ENCODE data around the gene PCDHB15.
"Not testable (repeated sequence)": the region's sequence is repeated elsewhere in the genome, so short reads cannot be mapped to it uniquely, and the experiment has no call there.

PCDHB15 gene

GRCh38 chr5:141245250-141245717 lies at the start of gene PCDHB15:
PCDHB15 (plus strand) TSS chr5:141245395; CDS start chr5:141245579, 184 bp downstream.
- DNase-seq (ENCODE audit: low spot score) = no peak

DNA sequence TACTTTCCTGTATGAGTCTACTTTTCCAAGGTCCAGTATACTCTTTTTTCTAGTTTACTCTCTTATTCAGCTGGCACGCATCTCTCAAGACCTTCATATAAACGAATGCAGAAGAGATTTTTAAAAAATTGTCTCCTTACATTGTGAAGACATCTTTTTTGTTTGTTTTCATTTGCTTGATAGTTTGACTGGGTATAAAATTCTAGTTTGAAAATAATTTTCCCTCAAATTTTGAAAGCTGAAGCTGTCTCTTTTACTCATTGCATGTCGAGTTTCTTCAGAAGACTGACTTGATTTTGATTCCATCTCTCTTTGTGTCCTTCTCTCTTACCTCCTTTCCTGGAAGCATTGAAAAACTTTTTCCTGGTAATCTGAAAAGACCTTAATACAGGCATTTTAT lies 48.8 kb upstream of the PCDHB15 start:
- no peak for DNase-seq (ENCODE audit: low spot score)

GRCh38 chr5:141199359-141200235 lies 45.6 kb upstream of the PCDHB15 start, which contains the start of gene PCDHB11:
PCDHB11 (plus strand) TSS chr5:141199627; CDS start chr5:141199775, 148 bp downstream.
- no peak for DNase-seq (ENCODE audit: low spot score)

DNA sequence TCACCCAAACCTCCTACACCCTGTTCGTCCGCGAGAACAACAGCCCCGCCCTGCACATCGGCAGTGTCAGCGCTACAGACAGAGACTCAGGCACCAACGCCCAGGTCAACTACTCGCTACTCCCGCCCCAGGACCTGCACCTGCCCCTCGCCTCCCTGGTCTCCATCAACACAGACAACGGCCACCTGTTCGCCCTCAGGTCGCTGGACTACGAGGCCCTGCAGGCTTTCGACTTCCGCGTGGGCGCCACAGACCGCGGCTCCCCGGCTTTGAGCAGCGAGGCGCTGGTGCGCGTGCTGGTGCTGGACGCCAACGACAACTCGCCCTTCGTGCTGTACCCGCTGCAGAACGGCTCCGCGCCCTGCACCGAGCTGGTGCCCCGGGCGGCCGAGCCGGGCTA lies 44.1 kb upstream of the PCDHB15 start:
- not testable (repeated sequence) for DNase-seq (ENCODE audit: low spot score)

- DNase-seq (ENCODE audit: low spot score) = not testable (repeated sequence)
These were observed 43.5 kb upstream of the PCDHB15 start for GRCh38 chr5:141201646-141202045.

DNA sequence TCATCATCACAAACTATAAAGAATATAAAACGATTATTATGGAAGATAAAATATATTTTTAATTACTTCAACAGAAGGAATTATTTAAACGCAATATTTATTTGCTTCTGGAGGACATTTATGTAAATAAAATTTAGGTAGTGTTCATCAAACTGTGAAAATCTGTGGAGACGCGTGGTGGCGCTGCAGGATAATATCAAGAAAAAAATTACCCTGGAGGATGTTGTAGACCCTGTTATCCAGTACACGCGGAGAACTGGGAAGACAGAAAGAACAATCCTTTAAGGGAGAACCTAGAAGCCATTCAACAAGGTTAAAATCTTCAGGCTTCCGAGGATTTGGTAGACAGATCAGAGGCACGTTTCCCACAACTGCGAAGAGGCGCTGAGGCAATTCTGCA lies 36.7 kb upstream of the PCDHB15 start, which contains the start of gene PCDHB12:
TSS of gene PCDHB12 (plus strand) at position 242 of the 400 bp plus-strand sequence. CDS start 189 bp downstream, outside the sequence.
- no peak for DNase-seq (ENCODE audit: low spot score)

- DNase-seq (ENCODE audit: low spot score) = not testable (repeated sequence)
These were observed 34.9 kb upstream of the PCDHB15 start for GRCh38 chr5:141210281-141210680.

GRCh38 chr5:141210849-141211248 lies 34.3 kb upstream of the PCDHB15 start:
- not testable (repeated sequence) for DNase-seq (ENCODE audit: low spot score)

DNA sequence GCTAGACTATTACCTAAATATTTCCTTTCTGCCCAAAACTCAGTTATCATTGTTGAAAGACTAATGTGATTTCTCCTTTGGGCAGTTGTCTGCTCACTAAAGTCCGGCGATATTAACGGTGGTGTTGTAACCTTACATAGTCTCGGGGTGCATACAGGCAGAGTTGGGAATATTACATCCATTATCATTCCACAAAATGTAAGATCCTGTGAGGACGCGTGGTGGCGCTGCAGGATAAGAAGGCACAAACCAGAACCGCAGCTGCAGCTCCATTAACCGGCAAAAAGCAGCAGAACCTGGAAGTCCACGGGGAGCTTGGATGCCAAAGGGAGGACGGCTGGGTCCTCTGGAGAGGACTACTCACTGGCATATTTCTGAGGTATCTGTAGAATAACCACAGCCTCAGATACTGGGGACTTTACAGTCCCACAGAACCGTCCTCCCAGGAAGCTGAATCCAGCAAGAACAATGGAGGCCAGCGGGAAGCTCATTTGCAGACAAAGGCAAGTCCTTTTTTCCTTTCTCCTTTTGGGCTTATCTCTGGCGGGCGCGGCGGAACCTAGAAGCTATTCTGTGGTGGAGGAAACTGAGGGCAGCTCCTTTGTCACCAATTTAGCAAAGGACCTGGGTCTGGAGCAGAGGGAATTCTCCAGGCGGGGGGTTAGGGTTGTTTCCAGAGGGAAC lies 31.4 kb upstream of the PCDHB15 start, which contains the start of gene PCDHB13:
TSS of gene PCDHB13 (plus strand) at position 264 of the 684 bp plus-strand sequence. CDS start at position 469, 205 bp downstream.
- not testable (repeated sequence) for DNase-seq (ENCODE audit: low spot score)

GRCh38 chr5:141214583-141214982 lies 30.6 kb upstream of the PCDHB15 start:
- not testable (repeated sequence) for DNase-seq (ENCODE audit: low spot score)

GRCh38 chr5:141215504-141215903 lies 29.7 kb upstream of the PCDHB15 start:
- DNase-seq (ENCODE audit: low spot score) = not testable (repeated sequence)

DNA sequence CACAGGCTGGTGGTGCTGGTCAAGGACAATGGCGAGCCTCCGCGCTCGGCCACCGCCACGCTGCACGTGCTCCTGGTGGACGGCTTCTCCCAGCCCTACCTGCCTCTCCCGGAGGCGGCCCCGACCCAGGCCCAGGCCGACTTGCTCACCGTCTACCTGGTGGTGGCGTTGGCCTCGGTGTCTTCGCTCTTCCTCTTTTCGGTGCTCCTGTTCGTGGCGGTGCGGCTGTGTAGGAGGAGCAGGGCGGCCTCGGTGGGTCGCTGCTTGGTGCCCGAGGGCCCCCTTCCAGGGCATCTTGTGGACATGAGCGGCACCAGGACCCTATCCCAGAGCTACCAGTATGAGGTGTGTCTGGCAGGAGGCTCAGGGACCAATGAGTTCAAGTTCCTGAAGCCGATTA lies 29.2 kb upstream of the PCDHB15 start:
- DNase-seq (ENCODE audit: low spot score) = not testable (repeated sequence)

DNA sequence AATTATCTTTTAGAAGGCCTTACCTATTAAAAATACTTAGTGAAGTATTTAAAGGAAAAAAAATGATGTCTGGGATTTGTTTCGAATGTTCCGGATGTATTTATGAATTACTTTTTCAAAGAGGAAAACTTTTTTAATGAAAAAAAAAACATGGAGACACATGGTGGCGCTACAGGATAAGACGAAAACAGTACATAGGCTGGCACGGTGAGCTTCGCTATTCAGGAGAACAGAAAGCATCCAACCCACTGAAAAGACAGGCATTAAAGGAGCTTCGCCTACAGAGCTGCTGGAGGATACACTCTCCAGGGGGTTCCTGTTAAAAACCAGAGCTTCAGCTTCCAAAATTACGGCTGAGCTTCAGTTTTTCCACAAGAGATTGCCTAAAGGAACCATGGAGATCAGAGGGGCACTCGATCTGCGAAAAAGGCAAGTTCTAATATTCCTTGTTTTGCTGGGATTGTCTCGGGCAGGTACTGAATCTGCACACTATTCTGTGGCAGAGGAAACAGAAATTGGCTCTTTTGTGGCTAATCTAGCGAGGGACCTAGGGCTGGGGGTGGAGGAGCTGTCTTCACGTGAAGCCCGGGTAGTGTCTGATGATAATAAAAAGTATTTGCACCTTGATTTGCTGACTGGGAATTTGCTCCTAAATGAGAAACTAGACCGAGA lies 21.9 kb upstream of the PCDHB15 start, which contains the start of gene PCDHB14:
TSS of gene PCDHB14 (plus strand) at position 232 of the 672 bp plus-strand sequence. CDS start at position 395, 163 bp downstream.
- no peak for DNase-seq (ENCODE audit: low spot score)

GRCh38 chr5:141224844-141225243 lies 20.4 kb upstream of the PCDHB15 start:
- not testable (repeated sequence) for DNase-seq (ENCODE audit: low spot score)

- DNase-seq (ENCODE audit: low spot score) = not testable (repeated sequence)
These were observed 19.8 kb upstream of the PCDHB15 start for GRCh38 chr5:141225421-141225820.

DNA sequence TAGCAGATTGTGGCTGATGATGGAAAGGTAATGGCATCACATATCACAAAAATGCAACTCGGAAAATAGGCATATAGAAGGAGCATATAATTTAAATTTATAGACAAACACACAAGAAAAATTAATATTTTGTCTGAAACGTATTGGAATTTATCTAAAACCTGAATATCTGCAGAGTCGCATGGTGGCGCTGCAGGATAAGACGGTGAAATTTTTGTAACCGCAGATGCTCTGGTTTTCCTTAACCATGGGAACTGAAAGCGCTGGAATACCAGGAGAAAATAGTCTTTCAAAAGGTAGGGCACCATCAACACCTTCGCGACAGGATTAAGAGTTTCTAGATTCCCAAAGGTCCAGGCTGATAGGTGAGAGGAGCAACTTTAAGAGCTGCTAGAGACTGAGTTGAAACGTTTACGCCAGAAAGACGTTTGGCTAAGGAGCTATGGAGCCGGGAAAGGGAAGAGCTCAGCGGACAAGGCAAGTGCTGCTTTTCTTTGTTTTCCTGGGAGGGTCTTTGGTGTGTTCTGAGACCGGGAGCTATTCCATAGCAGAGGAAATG lies 11.0 kb upstream of the PCDHB15 start:
- DNase-seq (ENCODE audit: low spot score) = no peak

DNA sequence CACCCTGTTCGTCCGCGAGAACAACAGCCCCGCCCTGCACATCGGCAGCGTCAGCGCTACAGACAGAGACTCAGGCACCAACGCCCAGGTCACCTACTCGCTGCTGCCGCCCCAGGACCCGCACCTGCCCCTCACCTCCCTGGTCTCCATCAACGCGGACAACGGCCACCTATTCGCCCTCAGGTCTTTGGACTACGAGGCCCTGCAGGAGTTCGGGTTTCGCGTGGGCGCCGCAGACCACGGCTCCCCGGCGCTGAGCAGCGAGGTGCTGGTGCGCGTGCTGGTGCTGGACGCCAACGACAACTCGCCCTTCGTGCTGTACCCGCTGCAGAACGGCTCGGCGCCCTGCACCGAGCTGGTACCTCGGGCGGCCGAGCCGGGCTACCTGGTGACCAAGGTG lies 9.3 kb upstream of the PCDHB15 start:
- not testable (repeated sequence) for DNase-seq (ENCODE audit: low spot score)

DNA sequence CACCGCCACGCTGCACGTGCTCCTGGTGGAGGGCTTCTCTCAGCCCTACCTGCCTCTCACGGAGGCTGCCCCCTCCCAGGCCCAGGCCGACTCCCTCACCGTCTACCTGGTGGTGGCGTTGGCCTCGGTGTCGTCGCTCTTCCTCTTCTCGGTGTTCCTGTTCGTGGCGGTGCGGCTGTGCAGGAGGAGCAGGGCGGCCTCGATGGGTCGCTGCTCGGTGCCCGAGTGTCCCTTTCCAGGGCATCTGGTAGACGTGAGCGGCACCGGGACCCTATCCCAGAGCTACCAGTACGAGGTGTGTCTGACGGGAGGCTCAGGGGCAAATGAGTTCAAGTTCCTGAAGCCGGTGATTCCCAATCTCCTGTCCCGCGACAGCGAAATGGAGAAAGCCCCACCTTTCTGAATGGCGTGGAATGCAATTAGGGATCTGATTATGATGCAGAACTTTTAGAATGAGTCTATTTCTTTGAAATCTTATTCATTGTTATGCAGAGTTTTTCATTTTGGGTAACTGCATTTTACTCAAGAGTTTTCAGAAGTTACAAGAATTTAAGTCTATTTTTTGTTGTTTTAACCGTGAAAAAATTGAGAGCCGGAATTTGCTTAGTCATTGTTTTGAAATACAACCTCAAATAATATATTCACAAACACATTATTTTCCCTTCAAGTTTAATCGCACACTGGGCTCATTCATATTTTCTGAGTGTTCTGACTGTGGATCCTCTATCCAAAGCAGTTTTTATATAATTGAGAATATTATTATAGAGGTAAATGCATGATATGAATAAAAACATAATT lies 8.5 kb upstream of the PCDHB15 start:
- no peak for DNase-seq (ENCODE audit: low spot score)

DNA sequence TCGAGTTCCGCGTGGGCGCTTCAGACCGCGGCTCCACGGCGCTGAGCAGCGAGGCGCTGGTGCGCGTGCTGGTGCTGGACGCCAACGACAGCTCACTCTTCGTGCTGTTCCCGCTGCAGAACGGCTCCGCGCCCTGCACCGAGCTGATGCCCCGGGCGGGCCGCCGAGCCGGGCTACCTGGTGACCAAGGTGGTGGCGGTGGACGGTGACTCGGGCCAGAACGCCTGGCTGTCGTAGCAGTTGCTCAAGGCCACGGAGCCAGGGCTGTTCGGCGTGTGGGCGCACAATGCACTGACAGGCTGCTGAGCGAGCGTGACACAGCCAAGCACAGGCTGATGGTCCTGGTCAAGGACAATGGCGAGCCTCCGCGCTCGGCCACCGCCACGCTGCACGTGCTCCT lies 3.7 kb upstream of the PCDHB15 start:
- DNase-seq (ENCODE audit: low spot score) = no peak

DNA sequence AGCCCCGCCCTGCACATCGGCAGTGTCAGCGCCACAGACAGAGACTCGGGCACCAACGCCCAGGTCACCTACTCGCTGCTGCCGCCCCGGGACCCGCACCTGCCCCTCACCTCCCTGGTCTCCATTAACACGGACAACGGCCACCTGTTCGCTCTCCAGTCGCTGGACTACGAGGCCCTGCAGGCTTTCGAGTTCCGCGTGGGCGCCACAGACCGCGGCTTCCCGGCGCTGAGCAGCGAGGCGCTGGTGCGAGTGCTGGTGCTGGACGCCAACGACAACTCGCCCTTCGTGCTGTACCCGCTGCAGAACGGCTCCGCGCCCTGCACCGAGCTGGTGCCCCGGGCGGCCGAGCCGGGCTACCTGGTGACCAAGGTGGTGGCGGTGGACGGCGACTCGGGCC lies 1.8 kb downstream of the PCDHB15 start:
- not testable (repeated sequence) for DNase-seq (ENCODE audit: low spot score)

DNA sequence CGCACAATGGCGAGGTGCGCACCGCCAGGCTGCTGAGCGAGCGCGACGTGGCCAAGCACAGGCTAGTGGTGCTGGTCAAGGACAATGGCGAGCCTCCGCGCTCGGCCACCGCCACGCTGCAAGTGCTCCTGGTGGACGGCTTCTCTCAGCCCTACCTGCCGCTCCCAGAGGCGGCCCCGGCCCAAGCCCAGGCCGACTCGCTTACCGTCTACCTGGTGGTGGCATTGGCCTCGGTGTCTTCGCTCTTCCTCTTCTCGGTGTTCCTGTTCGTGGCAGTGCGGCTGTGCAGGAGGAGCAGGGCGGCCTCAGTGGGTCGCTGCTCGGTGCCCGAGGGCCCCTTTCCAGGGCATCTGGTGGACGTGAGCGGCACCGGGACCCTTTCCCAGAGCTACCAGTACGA lies 2.2 kb downstream of the PCDHB15 start:
- DNase-seq (ENCODE audit: low spot score) = not testable (repeated sequence)

Measured in left forelimb (tissue), 1 donor.